Left ventricle myocardium inferior (tissue), 1 donor: ENCODE results near the gene CCDC47. TPM values are rescaled to one million over a fixed set of nuclear protein-coding genes. Genes with fewer than 3 reads are reported as not detected.

Experiments used
- DNase-seq: peaks from one replicate; pipeline ENCODE4 v3.0.0-alpha.2; 2020
- H3K27ac ChIP-seq: fragments of 200-600 bp; replicated peaks from 2 replicates; pipeline ENCODE4 v1.8.0; 2021
- H3K27me3 ChIP-seq: fragments of 200-600 bp; 2 replicates; pipeline ENCODE4 v1.8.0; 2021; ENCODE audit warnings: low read depth
- H3K36me3 ChIP-seq: fragments of 200-600 bp; 2 replicates; pipeline ENCODE4 v1.8.0; 2021
- H3K4me1 ChIP-seq: fragments of 200-600 bp; 2 replicates; pipeline ENCODE4 v1.8.0; 2021
- H3K4me3 ChIP-seq: fragments of 200-600 bp; 2 replicates; pipeline ENCODE4 v1.8.0; 2021; ENCODE audit warnings: mild to moderate bottlenecking, moderate library complexity
- H3K9me3 ChIP-seq: fragments of 200-600 bp; replicated peaks from 2 replicates; pipeline ENCODE4 v1.8.0; 2021
- CTCF ChIP-seq: fragments of 200-600 bp; IDR thresholded peaks from 2 replicates; pipeline ENCODE4 v1.8.0; 2021; ENCODE audit warnings: antibody characterized with exemption, mild to moderate bottlenecking, borderline replicate concordance
- intact Hi-C: fragments of 100-400 bp; cut with micrococcal nuclease; formaldehyde crosslinking; loops from one replicate; pipeline ENCODE4 v1.11.0; 2022
- long read RNA-seq: library from polyadenylated mRNA; unstranded; transcript quantifications from one replicate; pipeline ENCODE4 v2.0.0, GENCODE V29; 2021
- total RNA-seq: library from RNA; stranded (reverse); fragmentation: NEBNext Ultra II Directional; extraction: Animal tissue kit (Norgen Biotek cat#: 25700); gene quantifications from one replicate; pipeline ENCODE4 v1.2.1, GENCODE V29; 2021
- donor health status: DM: no; HTN: yes; CAD: no; lungs with severe emphysema.

The CCDC47 gene
- 79.6 TPM for total RNA-seq
- long read RNA-seq, transcript CCDC47-201 (13 exons, 3,466 nt), result major isoform, 144 of 155 reads
- long read RNA-seq, partial matches to known transcripts, result 3 of 155 reads
- long read RNA-seq, other reads (novel, unspliced or antisense), result 7 of 155 reads

- intact Hi-C loops, result no loop called here
- peak within 1 kb of the TSS; percentile 95 for H3K4me3 ChIP-seq
- H3K9me3 ChIP-seq, result no peaks in the 10 kb centered on the region
- no peaks in the 10 kb centered on the region for H3K27me3 ChIP-seq
- H3K4me1 ChIP-seq, result peaks cover 89% of the 10 kb centered on the region
- H3K36me3 ChIP-seq, result peaks cover 11% of the 10 kb centered on the region
- TF ChIP-seq CTCF, result no peak
- H3K27ac ChIP-seq, result peak within 1 kb of the TSS; percentile 99
- peak; percentile 98 for DNase-seq
Observed at GRCh38 chr17:63773272-63774140, at the start of gene CCDC47. CCDC47 (minus strand) TSS chr17:63773597; CDS start chr17:63766175, 7,422 bp downstream.

GRCh38 chr17:63822537-63822936 is 49.1 kb upstream of the CCDC47 start:
- no peaks in the 10 kb centered on the region for H3K27me3 ChIP-seq
- intact Hi-C loops, result no loop called here
- H3K9me3 ChIP-seq, result no peaks in the 10 kb centered on the region
- no peak for DNase-seq
- no peak overlapping the region for H3K27ac ChIP-seq
- no peak overlapping the region for H3K4me3 ChIP-seq
- peaks cover 84% of the 10 kb centered on the region for H3K36me3 ChIP-seq
- H3K4me1 ChIP-seq, result peaks cover 37% of the 10 kb centered on the region
- TF ChIP-seq CTCF, result no peak

GRCh38 chr17:63821804-63822203 is 48.4 kb upstream of the CCDC47 start:
- Histone ChIP-seq H3K4me1 (peaks cover 32% of the 10 kb centered on the region), H3K36me3 (peaks cover 91% of the 10 kb centered on the region), H3K4me3 (no peak overlapping the region), H3K27me3 (no peaks in the 10 kb centered on the region), H3K27ac (no peak overlapping the region), H3K9me3 (no peaks in the 10 kb centered on the region)
- no peak for TF ChIP-seq CTCF
- no peak for DNase-seq
- intact Hi-C loops, result no loop called here

- no peak for DNase-seq
- no peak for TF ChIP-seq CTCF
- Histone ChIP-seq H3K4me1 (peaks cover 25% of the 10 kb centered on the region), H3K4me3 (no peak overlapping the region), H3K27me3 (no peaks in the 10 kb centered on the region), H3K27ac (no peak overlapping the region), H3K9me3 (no peaks in the 10 kb centered on the region), H3K36me3 (peaks cover 99% of the 10 kb centered on the region)
- intact Hi-C loops, result no loop called here
Observed at GRCh38 chr17:63820963-63821561, 47.7 kb upstream of the CCDC47 start.

- TF ChIP-seq CTCF, result no peak
- Histone ChIP-seq H3K27me3 (no peaks in the 10 kb centered on the region), H3K36me3 (peaks cover 100% of the 10 kb centered on the region), H3K27ac (peak overlapping the region; percentile 32), H3K4me3 (no peak overlapping the region), H3K4me1 (peaks cover 14% of the 10 kb centered on the region), H3K9me3 (no peaks in the 10 kb centered on the region)
- intact Hi-C loops, result no loop called here
- peak; percentile 13 for DNase-seq
Observed at GRCh38 chr17:63819585-63820537, 46.5 kb upstream of the CCDC47 start.
